Measurements from ENCODE around the gene CRELD2. TPM values are rescaled to one million over a fixed set of nuclear protein-coding genes. Genes with fewer than 3 reads are reported as not detected.

CRELD2 gene
- total and polyA plus RNA-seq, 2 of the 13 experiments (the other 11 are each of a cell fraction or from before 2014, with no cell fraction given) = 17.2 to 44.7 TPM

DNA sequence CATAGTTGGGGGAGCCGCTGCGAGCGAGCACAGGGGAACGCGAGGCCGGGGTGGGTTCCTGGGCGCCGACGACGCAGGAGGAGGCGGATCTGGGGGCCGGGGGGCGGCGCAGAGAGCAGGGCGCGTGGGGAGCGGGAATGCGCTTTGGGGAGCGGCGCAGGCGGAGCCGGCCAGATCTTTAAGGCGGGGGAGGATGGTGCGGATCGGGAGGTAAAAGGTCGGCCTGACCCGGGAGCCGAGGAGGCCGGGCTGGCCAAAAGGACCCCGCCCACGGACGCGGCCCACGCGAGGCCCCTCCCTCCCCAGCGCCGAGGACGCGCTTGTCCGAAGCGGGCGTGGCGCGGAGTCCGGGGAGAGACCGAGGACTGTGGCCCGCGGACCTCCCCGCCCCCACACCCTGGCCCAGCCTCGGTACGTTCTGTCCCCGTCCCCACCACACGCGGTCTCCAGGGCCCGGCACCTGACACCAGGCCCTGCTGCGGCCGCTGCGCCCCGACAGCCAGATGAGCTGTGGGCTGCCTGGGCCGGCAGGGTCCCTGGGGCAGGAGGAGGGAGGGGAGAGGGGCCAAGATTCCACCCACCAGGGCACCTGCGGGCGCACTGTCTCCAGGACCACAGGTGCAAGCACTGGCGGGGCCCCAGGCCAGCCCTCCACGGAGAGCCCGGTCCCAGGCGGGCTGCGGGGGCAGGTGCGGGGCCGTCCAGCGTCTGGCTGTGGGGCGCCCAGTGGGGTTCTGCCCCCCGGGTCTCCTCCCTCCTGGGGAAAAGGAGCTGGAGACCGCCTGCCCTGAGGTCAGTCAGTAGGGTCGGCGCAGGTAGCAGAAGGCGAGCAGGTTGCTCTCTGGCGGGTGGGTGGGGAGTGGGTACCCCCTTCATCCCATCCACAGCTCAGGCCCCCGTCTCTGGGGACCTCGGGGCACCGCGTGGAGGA lies 53.1 kb downstream of the CRELD2 start (continued):
- TF ChIP-seq AGO2 (optimal IDR thresholded peaks at IDR 0.05; ENCODE audit: low read depth, low read length) (peak; percentile 71), ZNF367 (CRISPR knock-in tag; IDR thresholded peaks at IDR 0.05; ENCODE audit: borderline replicate concordance) (no peak), MAFG (CRISPR knock-in tag; IDR thresholded peaks at IDR 0.05) (no peak), ZNF30 (CRISPR knock-in tag; IDR thresholded peaks at IDR 0.05) (no peak), AGO1 (IDR thresholded peaks at IDR 0.05; ENCODE audit: low read depth, low read length, poor library complexity, severe bottlenecking) (peak; percentile 63), CBX1 (IDR thresholded peaks at IDR 0.05; ENCODE audit: low read depth) (peak; percentile 43), CENPBD1 (CRISPR knock-in tag; IDR thresholded peaks at IDR 0.05; ENCODE audit: borderline replicate concordance, low read depth) (no peak), FOXM1 (CRISPR knock-in tag; IDR thresholded peaks at IDR 0.05) (no peak), ZNF564 (CRISPR knock-in tag; IDR thresholded peaks at IDR 0.05) (0 out of 2 replicates have a peak, but pooled peaks have one; percentile 21), ATM (IDR thresholded peaks at IDR 0.05; ENCODE audit: borderline replicate concordance) (no peak), PATZ1 (CRISPR knock-in tag; IDR thresholded peaks at IDR 0.05) (peak; percentile 65), TAF1 (CRISPR knock-in tag; IDR thresholded peaks at IDR 0.05) (peak; percentile 47; the same call in 1 of the 2 replicates), HNF4G (IDR thresholded peaks at IDR 0.05; ENCODE audit: borderline replicate concordance, low read depth, low read length) (0 out of 2 replicates have a peak, but pooled peaks have one; percentile 17), HNF4G (CRISPR knock-in tag; IDR thresholded peaks at IDR 0.05; ENCODE audit: borderline replicate concordance, low read depth) (no peak), ZNF543 (CRISPR knock-in tag; IDR thresholded peaks at IDR 0.05) (0 out of 2 replicates have a peak, but pooled peaks have one; percentile 18), SNRNP70 (IDR thresholded peaks at IDR 0.05; ENCODE audit: low read depth, low read length) (no peak), JARID2 (CRISPR knock-in tag; IDR thresholded peaks at IDR 0.05; ENCODE audit: insufficient replicate concordance) (no peak), ZNF724P (CRISPR knock-in tag; IDR thresholded peaks at IDR 0.05; ENCODE audit: borderline replicate concordance) (no peak; the same call in 1 of the 2 replicates), MBD4 (IDR thresholded peaks at IDR 0.05; ENCODE audit: borderline replicate concordance, low read length) (no peak), SMARCE1 (IDR thresholded peaks at IDR 0.05; ENCODE audit: borderline replicate concordance) (no peak)
- TF ChIP-seq, protein P1, sequence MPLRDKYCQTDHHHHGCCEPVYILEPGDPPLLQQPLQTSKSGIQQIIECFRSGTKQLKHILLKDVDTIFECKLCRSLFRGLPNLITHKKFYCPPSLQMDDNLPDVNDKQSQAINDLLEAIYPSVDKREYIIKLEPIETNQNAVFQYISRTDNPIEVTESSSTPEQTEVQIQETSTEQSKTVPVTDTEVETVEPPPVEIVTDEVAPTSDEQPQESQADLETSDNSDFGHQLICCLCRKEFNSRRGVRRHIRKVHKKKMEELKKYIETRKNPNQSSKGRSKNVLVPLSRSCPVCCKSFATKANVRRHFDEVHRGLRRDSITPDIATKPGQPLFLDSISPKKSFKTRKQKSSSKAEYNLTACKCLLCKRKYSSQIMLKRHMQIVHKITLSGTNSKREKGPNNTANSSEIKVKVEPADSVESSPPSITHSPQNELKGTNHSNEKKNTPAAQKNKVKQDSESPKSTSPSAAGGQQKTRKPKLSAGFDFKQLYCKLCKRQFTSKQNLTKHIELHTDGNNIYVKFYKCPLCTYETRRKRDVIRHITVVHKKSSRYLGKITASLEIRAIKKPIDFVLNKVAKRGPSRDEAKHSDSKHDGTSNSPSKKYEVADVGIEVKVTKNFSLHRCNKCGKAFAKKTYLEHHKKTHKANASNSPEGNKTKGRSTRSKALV (CRISPR knock-in tag; IDR thresholded peaks at IDR 0.05) = peak; percentile 83; the same call in 1 of the 2 replicates
- TF ChIP-seq, protein P2, sequence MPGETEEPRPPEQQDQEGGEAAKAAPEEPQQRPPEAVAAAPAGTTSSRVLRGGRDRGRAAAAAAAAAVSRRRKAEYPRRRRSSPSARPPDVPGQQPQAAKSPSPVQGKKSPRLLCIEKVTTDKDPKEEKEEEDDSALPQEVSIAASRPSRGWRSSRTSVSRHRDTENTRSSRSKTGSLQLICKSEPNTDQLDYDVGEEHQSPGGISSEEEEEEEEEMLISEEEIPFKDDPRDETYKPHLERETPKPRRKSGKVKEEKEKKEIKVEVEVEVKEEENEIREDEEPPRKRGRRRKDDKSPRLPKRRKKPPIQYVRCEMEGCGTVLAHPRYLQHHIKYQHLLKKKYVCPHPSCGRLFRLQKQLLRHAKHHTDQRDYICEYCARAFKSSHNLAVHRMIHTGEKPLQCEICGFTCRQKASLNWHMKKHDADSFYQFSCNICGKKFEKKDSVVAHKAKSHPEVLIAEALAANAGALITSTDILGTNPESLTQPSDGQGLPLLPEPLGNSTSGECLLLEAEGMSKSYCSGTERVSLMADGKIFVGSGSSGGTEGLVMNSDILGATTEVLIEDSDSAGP (CRISPR knock-in tag; IDR thresholded peaks at IDR 0.05; ENCODE audit: borderline replicate concordance) = peak; percentile 5; the same call in 1 of the 2 replicates

Data from HepG2 (cell line).